Muscle of leg (tissue), 11 donors: ENCODE measurements around the gene COQ10B. TPM values are rescaled to one million over a fixed set of nuclear protein-coding genes. Genes with fewer than 3 reads are reported as not detected.
A peak's percentile ranks its signal among the peaks of the same experiment; 100 is the strongest.

Experiments used
- DNase-seq: peaks from one replicate; pipeline ENCODE4 v3.0.0; 2013
- H3K27ac ChIP-seq: one replicate; pipeline ENCODE4 v1.5.1; 2013; ENCODE audit warnings: mild to moderate bottlenecking, low read length, control low read depth
- H3K27me3 ChIP-seq: one replicate; pipeline ENCODE4 v1.6.1; 2013; ENCODE audit warnings: low read length; ENCODE audit not compliant: control insufficient read depth, insufficient read depth
- H3K36me3 ChIP-seq: one replicate; pipeline ENCODE4 v1.6.1; 2013; ENCODE audit warnings: low read length; ENCODE audit not compliant: control insufficient read depth, insufficient read depth
- H3K4me1 ChIP-seq: one replicate; pipeline ENCODE4 v1.6.1; 2013; ENCODE audit warnings: low read length; ENCODE audit not compliant: control insufficient read depth, insufficient read depth
- H3K4me3 ChIP-seq: one replicate; pipeline ENCODE4 v1.5.1; 2013; ENCODE audit warnings: low read length, control low read depth
- H3K9me3 ChIP-seq: replicated peaks from 2 replicates; pipeline ENCODE4 v1.6.1; 2013; ENCODE audit warnings: low read depth, low read length; ENCODE audit not compliant: control insufficient read depth
- WGBS: methylation state at CpG from one replicate; pipeline ENCODE4 v1.1.5; 2013; ENCODE audit warnings: missing lambda C conversion rate; ENCODE audit not compliant: insufficient coverage; 5-methylcytosine and 5-hydroxymethylcytosine counted together
- polyA plus RNA-seq, 8 donors: library from polyadenylated mRNA; unstranded; fragments of 120-200 nt; gene quantifications; one replicate each; pipeline versions ENCODE4 v1.2.1 to v1.2.3, GENCODE V29; 2013; ENCODE audit warnings: inconsistent platforms in 1 of 8, low replicate concordance in 1 of 8; ENCODE audit not compliant: insufficient read length in 8 of 8, insufficient read depth in 1 of 8
- total RNA-seq: library from RNA; stranded (reverse); fragments of 120-200 nt; gene quantifications from one replicate; pipeline ENCODE4 v1.2.4, GENCODE V29; 2013

COQ10B gene
- total and polyA plus RNA-seq, 9 donors = 9.5 to 14.5 (median 11.3) TPM

- Histone ChIP-seq H3K36me3 (no peaks in the 10 kb centered on the region), H3K4me3 (peak overlapping the region; percentile 90), H3K27me3 (no peaks in the 10 kb centered on the region), H3K9me3 (no peaks in the 10 kb centered on the region), H3K4me1 (peaks cover 4% of the 10 kb centered on the region), H3K27ac (peak overlapping the region; percentile 96)
- DNase-seq = peak; percentile 9
- WGBS = no CpG with 5 or more reads among the region's 3 CpGs
Measured at GRCh38 chr2:197514754-197515153, 61.4 kb downstream of the COQ10B start.

GRCh38 chr2:197515315-197515738 lies 62.0 kb downstream of the COQ10B start:
- peaks cover 4% of the 10 kb centered on the region for H3K4me1 ChIP-seq
- WGBS = 0% methylated on average over 15 of the region's 16 CpGs
- H3K4me3 ChIP-seq = peak overlapping the region; percentile 90
- H3K9me3 ChIP-seq = no peaks in the 10 kb centered on the region
- no peaks in the 10 kb centered on the region for H3K27me3 ChIP-seq
- peak overlapping the region; percentile 96 for H3K27ac ChIP-seq
- H3K36me3 ChIP-seq = no peaks in the 10 kb centered on the region
- peak; percentile 71 for DNase-seq

- under 1% methylated on average over 58 of the region's 66 CpGs for WGBS
- H3K4me1 ChIP-seq = peaks cover 4% of the 10 kb centered on the region
- H3K27me3 ChIP-seq = no peaks in the 10 kb centered on the region
- H3K36me3 ChIP-seq = peaks cover 2% of the 10 kb centered on the region
- peak; percentile 98 for DNase-seq
- H3K4me3 ChIP-seq = peak within 1 kb of the TSS; percentile 90
- H3K9me3 ChIP-seq = no peaks in the 10 kb centered on the region
- H3K27ac ChIP-seq = peak within 1 kb of the TSS; percentile 96
Measured at GRCh38 chr2:197515739-197516392, 62.5 kb downstream of the COQ10B start, which contains the start of gene MOB4. Gene MOB4 (plus strand): TSS chr2:197516066. CDS start chr2:197516087, 21 bp downstream.

- WGBS = 0% methylated on average over 6 of the region's 17 CpGs
- peak overlapping the region; percentile 90 for H3K4me3 ChIP-seq
- H3K36me3 ChIP-seq = peaks cover 2% of the 10 kb centered on the region
- peak; percentile 40 for DNase-seq
- H3K4me1 ChIP-seq = peaks cover 4% of the 10 kb centered on the region
- H3K27ac ChIP-seq = peak overlapping the region; percentile 96
- no peaks in the 10 kb centered on the region for H3K9me3 ChIP-seq
- H3K27me3 ChIP-seq = no peaks in the 10 kb centered on the region
Measured at GRCh38 chr2:197516393-197516761, 63.0 kb downstream of the COQ10B start.

GRCh38 chr2:197517150-197517549 lies 63.8 kb downstream of the COQ10B start:
- no peak for DNase-seq
- peak overlapping the region; percentile 90 for H3K4me3 ChIP-seq

More at GRCh38 chr2:197517150-197517549, 63.8 kb downstream of the COQ10B start:
- Histone ChIP-seq H3K4me1 (peaks cover 4% of the 10 kb centered on the region), H3K27ac (peak overlapping the region; percentile 96), H3K9me3 (no peaks in the 10 kb centered on the region), H3K27me3 (no peaks in the 10 kb centered on the region), H3K36me3 (peaks cover 2% of the 10 kb centered on the region)
- WGBS = no CpG with 5 or more reads among the region's 2 CpGs

Other genes with a start within 250 kb of the COQ10B start
- 26.3 TPM for gene ANKRD44, start 142.8 kb upstream of the COQ10B start, total RNA-seq
- 10 to 100 TPM; 10.6 to 23.5 (median 15.4) TPM for gene ANKRD44, start 142.8 kb upstream of the COQ10B start, polyA plus RNA-seq
- 253 TPM for gene SF3B1, start 18.5 kb upstream of the COQ10B start, total RNA-seq
- 100 to 1,000 TPM; 252 to 306 (median 258) TPM for gene SF3B1, start 18.5 kb upstream of the COQ10B start, polyA plus RNA-seq
- 154 TPM for gene HSPD1, start 46.3 kb downstream of the COQ10B start, total RNA-seq
- gene HSPD1, start 46.3 kb downstream of the COQ10B start, polyA plus RNA-seq = 100 to 1,000 TPM; 237 to 306 (median 276) TPM
- 57.1 TPM for gene HSPE1, start 46.8 kb downstream of the COQ10B start, total RNA-seq
- gene HSPE1, start 46.8 kb downstream of the COQ10B start, polyA plus RNA-seq = 100 to 1,000 TPM; 135 to 180 (median 145) TPM
- 35.1 TPM for gene MOB4, start 62.5 kb downstream of the COQ10B start, total RNA-seq
- gene MOB4, start 62.5 kb downstream of the COQ10B start, polyA plus RNA-seq = 10 to 100 TPM; 34.9 to 45.1 (median 41.7) TPM
- gene RFTN2, start 222.0 kb downstream of the COQ10B start, total RNA-seq = 24.9 TPM
- gene RFTN2, start 222.0 kb downstream of the COQ10B start, polyA plus RNA-seq = 10 to 100 TPM; 10.3 to 25.9 (median 16.3) TPM